HG03175 (cell line): ENCODE results near the gene PRKAB2.
"Not testable (repeated sequence)": the region's sequence is repeated elsewhere in the genome, so short reads cannot be mapped to it uniquely, and the experiment has no call there.

ENCODE experiments used
- ATAC-seq: cut with Tn5 transposase; IDR thresholded peaks from one replicate; pipeline ENCODE4 v1.9.1; 2021; ENCODE audit warnings: mild to moderate bottlenecking, moderate library complexity; ENCODE audit not compliant: unreplicated experiment

PRKAB2 gene

DNA sequence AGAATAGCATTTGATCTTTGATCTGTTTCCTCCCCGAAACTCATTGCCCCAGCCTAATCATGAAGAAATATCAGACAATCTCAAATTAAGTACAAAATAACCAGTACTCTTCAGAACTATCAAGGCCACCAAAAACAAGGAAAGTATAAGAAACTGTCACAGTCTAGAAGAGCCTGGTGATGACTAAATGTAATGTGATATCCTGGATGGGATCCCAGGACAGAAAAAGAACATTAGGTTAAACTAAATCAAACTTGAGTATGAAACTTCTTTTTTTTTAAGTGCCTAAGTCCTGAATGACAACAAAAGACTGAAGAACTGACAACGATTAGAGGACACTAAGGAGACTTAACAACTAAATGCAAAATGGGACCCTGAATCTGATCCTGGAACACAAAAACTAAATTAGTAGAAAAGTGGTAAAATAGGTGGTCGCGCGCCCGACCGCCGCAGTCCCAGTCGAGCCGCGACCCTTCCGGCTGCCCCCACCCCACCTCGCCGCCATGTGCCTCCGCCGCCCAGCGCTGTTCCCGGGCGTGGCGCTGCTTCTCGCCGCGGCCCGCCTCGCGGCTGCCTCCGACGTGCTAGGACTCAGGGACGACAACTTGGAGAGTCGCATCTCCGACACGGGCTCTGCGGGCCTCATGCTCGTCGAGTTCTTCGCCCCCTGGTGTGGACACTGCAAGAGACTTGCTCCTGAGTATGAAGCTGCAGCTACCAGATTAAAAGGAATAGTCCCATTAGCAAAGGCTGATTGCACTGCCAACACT, 5.5 kb upstream of the PRKAB2 start:
- no peak for ATAC-seq

DNA sequence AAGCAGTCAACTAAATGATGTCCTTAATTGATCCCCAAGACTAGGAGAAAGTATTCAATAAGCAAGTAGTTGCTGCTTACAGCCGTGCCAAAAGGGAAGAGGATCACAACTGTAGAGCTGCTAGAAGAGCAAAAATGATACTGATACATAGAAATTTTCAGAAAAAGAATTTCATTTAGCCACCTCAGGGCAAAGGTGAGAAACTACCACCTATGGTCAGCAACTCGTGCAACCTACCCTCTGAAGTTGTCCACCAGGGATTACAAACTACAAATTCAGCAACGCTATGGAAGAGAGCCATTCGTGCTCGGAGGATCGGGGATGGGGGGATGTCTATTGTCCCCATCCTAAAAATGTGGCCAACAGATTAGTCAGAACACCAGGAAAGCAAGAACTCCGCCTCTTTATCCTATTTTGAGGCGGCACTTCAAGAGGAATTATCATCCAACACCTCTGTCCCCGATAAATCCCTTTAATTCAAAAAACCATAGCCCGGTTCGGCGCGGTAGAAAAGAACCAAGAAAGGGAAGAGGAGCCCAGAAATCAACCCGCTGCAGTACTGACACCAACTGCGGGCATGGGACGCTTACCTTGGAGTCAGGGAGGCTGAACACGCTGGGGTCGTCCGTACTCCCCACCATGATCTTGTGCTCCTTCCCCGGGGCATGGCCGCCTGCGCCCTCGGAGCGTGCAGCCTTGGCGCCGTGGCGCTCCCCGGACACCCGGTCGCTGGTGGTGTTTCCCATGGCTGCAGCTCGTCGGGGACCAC, 687 bp downstream of the PRKAB2 start:
- no peak for ATAC-seq

DNA sequence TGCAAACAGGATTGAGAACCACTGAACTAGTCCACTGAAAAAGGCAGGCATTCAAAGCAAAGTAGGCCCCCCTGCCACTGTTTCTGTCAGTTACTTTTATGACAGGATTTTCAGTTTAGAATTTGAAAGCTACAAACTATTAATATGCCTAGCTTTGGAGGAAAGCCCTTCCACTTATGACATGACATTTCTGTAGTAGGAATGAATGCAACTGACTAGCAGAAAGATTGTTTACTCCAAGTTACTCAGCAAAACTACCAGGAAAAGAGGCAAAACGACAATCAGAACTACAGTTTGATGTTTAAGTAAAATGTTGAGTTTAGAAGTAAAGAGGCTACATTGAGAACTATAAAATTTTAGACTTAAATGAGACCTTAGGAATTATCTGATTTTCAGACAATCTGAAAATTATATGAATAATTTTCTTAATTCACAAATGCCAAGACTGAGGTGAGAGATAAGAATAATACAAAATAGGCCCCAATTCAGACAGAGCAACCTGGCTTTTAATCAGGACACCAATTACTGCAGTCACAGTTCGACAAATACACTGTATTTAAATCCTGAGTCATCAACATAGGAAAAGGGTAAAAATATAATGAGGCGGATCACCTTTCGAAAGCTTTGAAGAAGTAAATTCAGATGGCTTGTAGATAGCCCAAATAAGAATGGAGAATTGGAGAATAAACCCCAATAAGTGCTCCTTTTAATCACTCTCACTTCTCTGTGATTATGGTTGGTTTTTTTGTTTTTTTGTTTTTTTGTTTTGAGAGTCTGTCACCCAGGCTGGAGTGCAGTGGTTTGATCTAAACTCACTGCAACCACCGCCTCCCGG, 2.2 kb downstream of the PRKAB2 start:
- ATAC-seq: no peak

DNA sequence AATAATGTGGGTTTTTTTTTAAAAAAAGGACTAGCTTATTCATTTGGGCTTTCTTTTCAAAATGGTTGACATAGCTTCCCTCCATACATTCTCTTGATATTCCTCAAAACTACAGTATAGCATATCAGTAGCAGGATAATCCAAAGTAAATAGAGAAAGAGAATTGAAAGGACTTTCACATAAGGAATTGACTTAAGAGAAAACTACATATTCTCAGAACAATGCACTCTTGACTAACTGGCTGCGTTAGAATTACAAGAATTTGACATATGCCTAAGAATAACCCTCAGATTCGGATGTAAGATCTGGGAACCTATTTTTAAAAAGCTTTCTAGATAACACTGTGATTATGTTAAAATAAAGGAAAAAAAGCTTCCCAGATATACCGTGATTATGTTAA, 3.1 kb downstream of the PRKAB2 start:
- ATAC-seq: no peak

DNA sequence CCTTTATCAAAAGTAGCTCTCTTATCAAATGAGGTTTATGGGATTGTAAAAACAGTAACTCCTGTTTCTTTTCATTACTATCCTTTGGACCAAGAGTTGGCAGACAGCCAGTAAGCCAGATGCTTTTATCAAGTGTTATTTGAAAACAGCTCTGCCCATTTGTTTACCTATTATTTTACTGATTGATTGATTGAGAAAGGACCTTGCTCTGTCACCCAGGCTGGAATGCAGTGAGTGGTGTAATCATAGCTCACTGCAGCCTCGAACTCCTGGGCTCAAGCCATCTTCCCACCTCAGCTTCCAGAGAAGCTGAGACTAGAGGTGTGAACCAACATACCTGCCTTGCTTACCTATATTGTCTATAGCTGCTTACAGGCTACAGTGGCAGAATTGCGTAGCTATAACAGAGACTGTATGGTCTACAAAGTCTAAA, 3.6 kb downstream of the PRKAB2 start:
- ATAC-seq: no peak

DNA sequence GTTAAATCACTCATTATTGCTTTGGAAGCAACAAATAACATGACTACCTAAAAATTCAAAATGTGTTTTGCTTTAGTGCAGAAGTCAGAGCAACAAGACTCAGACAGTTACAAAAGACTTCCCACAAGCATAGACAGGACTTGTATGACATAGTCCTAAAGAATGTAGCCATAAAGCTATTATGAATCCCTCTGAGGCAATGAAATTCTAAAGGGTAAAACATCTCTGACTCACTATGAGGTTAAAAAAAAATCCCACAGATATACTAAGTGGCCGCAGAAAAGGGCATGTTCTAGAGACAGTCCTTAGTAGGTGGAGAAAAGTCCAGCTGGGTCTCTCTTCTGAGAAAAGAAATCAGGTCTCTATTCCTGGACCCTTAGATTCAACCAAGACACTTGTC, 4.9 kb downstream of the PRKAB2 start:
- ATAC-seq: no peak

DNA sequence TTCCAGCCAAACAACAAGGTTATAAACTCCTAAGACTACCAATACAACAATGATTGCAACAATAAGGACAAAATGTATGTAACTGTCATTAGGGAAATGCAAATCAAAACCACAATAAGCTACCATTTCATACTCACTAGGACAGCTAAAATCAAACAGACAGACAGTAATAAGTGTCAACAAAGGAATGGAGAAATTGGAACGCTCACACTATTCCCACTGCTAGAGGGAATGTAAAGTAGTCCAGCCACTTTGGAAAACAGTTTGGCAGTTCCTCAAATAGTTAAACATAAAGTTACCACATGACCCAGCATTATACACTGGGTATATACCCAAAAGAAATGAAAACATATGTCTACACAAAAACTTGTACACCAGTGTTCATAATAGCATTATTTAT, 9.3 kb downstream of the PRKAB2 start:
- ATAC-seq: no peak

DNA sequence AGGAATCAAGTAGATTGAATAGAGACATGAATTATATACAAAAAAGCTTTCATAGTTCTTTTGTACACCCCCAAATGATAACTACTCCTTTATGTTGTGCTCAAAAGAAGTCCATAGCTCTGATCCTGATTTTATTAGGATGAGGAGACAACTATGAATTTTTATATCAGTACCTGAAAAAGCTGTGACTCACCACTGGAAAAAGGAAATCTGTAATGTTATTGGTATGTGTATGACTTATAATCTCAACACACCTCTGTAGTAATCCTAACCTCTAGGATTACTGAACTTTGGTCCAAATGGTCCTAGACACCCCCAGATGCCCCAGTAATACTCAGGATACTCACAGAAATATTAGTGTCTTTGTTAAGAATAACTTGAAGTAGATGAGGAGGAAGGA, 10.2 kb downstream of the PRKAB2 start:
- ATAC-seq: no peak

DNA sequence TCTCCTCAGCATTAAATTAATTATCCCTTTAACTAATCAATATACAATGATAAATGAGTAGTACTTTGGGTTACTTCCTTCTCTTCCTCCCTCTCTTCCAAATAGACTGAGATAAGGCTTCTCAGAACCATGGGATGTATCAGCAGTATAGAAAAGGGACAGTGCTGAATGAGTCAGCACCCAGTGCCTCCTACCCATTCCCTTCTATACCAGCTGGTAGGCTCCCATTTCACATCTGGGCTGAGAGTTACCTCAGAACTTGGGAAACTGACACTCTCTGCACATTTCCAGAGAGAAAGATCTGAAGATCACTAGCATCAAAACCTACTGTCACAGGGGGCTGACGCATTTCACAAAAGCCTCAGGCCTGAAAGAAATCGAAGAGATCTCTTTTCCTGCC, 15.2 kb downstream of the PRKAB2 start:
- ATAC-seq: not testable (repeated sequence)

DNA sequence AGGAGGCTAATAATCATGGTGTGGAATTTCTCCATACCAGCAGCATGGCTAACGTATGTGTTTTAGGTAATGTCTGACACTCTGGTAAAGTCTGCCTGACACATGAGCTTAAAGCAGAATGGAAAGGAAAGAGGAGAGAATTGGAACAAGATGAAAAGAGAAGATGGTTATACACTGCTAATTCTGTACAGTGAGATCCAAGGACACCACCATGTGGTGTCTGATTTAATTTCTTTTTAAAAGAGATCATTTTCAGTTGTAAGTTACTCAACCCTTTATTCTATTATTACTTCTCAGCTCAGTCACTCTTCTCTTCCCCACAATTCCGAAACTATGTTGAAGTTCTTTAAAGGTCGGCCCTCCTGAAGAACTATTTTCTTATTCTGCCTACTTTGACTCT, 15.6 kb downstream of the PRKAB2 start:
- no peak for ATAC-seq

DNA sequence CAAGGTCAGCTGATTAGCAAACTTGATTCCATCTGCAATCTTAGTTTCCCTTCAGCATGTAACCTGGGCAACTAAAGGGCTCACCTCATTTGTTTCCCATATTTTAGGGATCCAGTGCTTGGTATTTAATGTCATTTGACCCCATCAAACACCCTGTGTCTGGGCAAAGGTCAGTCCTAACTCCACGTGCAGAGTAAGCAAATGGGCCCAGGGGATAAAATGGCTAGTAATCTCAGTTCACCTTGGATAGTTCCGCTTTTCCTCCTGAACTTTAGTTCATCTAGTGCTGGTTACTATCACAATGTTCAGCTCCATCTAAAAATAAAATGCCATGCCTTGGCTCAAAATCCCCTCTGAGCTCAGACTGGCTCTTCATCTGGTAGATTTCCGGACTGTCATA, 19.5 kb downstream of the PRKAB2 start:
- ATAC-seq: no peak

DNA sequence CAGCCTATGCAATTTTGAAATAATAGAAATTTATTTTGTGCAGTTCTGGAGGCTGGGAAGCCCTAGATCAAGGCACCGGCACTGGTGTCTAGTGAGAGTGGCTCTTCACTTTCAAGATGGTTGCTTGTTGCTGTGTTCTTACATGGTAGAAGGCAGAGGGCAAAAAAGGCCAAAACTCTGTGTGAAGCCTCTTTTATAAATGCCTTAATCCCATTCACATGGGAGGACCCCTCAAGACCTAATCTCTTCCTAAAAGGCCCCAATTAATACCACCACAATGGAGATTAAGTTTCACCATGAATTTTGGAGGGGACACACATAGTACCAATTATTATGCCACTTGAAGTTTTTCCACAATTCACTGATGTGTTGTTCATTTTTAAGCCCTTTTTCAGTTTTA, 21.0 kb downstream of the PRKAB2 start:
- ATAC-seq: no peak

DNA sequence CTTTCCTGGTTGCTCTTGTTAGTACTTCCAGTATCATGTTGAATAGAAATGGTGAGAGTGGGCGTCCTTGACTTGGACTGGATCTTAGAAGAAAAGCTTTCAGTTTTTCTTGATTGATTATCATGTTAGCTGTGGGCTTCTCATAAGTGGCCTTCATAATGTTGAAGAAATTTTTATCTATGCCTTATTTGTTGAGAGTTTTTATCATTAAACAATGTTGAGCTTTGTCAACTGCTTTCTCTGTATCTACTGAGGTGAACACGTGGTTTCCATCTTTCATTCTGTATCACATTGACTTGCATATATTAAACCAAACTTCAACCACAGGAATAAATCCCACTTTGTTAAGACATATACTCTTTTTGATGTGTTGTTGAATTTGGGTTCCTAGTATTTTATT, 29.4 kb downstream of the PRKAB2 start:
- ATAC-seq: no peak

DNA sequence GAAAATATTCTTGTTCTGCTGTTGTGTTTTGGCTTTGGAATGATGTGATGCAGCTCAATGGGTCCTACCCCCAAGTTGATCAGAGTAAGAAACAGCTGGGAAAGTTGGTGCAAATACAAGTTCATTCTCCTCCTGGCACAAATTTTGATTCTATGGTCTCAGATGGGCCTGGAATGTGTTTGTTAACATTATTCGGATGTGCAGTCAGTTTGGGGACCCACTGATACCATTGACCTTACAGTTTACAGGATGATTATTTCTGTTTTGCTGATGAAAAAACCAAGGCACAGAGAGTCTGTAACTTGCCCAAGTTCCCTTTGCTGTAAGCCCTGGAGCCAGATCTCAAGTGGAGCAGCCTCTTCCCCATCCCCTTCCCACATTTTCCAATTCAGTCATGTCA, 41.5 kb downstream of the PRKAB2 start:
- ATAC-seq: not testable (repeated sequence)

DNA sequence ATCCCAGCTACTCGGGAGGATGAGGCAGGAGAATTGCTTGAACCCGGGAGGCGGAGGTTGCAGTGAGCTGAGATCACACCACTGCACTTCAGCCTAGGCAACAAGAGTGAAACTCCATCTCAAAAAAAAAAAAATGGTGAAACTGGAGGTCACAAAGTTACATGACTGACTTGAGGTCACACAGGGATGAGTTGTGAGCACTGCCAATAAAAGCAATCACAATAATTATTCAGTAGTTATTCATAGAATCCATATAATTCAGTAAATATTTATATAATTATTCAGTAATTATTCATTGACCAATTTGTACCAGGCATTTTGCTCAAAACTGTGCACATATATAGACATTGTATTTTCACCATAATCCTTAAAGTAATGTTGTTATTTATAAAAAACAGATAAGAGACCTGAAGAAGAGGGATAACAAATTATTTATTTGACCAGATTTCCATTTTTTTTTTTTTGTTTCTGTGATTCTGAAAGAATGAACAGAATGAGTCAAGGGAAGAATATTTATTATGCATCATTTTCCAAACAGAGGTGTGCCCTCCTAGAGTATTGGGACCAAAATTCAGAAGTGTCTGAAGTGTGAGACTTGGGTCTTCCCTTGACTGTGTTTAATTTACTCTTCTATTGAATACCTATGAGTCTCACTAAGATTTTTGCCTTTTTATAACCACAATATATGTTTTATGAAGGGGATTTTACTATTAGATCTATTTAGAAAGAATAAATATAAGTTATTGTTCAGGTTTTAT, 43.0 kb downstream of the PRKAB2 start:
- ATAC-seq: no peak

DNA sequence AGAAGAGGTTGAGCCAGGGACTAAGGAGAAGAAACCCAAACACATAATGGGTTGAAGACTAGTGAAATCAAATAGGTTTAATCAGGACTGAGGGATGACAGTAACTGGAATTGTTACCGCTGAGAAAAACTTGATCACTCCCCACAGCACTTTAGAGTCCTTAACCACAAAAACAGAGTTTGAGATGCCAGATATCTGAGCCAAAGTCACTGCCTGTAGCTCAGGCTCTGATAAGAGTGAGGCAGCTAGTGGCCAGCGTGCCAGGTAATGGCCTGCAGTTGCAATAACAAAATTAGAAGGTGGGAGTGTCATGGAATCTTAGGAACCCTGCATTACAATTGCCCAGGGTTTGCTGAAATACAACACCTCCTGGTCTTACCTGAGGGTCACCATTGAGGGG, 48.0 kb downstream of the PRKAB2 start:
- no peak for ATAC-seq

DNA sequence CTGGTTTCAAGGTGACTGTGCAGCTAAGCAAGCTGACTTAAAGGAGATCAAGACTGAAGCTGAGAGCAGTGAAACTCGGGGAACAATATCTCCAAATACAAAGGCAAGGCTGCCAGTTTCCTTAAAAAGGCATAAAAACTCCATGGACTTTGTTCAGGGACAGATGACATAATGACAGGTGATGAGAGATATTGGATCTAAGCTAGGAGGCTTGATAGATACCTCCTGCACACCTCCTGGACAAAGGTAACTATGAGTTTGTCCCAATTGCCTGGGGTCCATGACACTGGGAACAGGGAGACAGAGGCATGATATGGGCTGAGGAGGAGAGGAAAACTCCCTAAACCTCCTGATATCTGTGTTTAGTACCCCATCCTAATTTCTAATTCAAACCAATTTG, 55.2 kb downstream of the PRKAB2 start:
- ATAC-seq: no peak

DNA sequence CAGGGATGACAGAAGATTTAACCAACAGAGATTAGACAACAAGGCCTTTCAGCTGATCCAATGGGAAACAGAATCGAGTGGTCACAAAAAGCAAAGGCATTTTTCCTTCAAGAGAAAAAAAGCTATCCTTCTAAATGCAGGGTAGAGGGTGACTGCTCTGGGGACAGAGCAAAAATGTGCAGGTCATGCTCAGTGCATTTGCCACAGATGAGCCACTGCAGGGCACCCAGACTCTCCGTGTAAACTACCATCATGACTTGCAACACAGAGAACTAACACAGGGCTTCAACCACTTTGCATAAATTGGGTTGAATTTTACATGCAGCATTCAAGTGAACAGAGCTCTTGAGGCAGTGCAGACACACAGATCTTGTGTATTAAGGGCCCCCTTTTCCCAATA, 56.8 kb downstream of the PRKAB2 start:
- ATAC-seq: no peak

DNA sequence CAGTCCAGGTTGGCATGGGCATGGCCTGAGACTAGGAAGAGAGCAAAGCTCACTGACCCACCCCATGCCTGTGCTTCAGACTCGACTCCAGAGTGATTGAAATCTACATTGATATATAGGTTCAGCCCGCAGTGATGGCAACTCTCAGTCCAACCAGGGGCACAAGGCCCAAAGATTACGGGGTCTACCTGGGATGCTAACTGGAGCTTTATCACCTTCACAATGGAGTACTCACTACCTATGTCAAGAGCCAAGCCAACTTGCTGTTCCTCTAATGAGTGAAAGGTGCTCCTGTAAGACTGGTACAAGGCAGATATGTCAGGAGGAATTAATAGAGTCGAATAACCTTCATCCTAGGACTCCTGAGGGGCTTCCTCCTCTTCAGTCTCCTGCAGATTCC, 57.2 kb downstream of the PRKAB2 start:
- not testable (repeated sequence) for ATAC-seq

DNA sequence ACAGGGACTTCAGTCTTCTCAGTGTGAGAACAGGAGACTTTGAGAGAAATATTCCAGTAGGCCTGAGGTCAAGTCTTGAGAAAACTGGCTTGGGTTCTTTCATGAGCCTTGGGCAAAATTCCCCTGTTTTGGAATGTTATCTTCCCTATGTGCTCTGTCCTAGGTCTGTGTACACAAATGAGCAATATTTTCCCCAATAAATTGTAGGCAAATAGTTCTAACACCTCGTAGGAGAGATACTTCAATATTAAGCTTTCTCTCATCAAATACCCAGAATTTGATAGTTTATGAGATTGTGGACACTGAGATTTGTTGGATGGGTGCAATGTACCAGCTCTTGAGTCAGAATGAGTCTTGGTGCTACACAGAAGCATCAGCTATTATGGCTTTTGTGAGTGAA, 57.9 kb downstream of the PRKAB2 start:
- not testable (repeated sequence) for ATAC-seq
